ENCODE results near the gene CMTM1.

DNA sequence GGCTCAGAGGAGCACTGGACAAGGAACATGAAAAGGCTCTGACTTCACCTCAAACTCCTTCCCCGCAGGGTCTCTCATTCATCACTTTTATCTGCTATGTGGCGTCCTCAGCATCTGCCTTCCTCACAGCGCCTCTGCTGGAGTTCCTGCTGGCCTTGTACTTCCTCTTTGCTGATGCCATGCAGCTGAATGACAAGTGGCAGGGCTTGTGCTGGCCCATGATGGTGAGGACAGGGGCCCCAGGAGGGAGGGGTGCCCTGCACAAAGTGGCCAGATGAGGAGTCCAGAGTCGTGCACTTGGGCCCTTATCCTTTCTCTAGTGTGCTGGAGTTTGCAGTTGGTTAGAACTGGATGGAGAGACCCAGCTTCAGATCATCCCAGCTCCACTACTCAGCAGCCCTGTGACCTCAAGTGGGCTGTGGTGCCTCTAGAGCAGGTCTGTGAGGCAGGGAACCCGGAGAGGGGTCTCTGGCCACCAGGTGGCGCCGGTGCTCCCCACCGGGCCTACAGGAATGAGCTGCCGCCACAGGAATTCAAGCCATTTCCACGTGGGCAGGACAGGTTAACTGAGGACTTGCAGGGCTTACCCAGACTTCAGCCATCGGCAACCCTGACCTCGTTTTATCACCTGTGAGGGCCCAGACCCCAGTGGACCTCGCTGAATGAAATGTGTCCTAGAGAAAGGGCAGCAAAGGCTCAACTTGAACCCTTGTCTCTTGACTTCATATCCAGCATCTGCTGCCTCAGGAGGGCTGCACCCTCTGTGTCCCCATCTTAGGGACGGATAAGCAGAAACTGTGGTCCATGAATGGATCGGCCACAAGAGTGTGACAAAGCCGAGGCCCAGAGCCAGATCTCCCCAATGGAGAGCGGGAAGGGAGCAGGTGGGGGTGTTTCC lies 42.3 kb downstream of the CMTM1 start:
- TF ChIP-seq POLR2AphosphoS5 (IDR thresholded peaks at IDR 0.05; ENCODE audit: low read depth, low read length): no peak
- TF ChIP-seq SPI1 (IDR thresholded peaks at IDR 0.05; ENCODE audit: low read depth, low read length): no peak
- no peak for TF ChIP-seq TAF1 (IDR thresholded peaks at IDR 0.05; ENCODE audit: low read depth, low read length)
- no peak for TF ChIP-seq POLR2A (IDR thresholded peaks at IDR 0.05; ENCODE audit: low read depth, low read length)
- TF ChIP-seq PAX5 (IDR thresholded peaks at IDR 0.05; ENCODE audit: insufficient read depth, low read length, severe bottlenecking): no peak
